GM18868 (cell line): ENCODE measurements around the gene SPDYE18.
"Not testable (repeated sequence)": the region's sequence is repeated elsewhere in the genome, so short reads cannot be mapped to it uniquely, and the experiment has no call there.

Source experiments
- ATAC-seq: cut with Tn5 transposase; IDR thresholded peaks from one replicate; pipeline ENCODE4 v1.9.1; 2021; ENCODE audit warnings: mild to moderate bottlenecking, moderate library complexity; ENCODE audit not compliant: unreplicated experiment

Gene SPDYE18

GRCh38 chr7:77062557-77062956 is at the start of gene SPDYE18:
Gene SPDYE18, minus strand, starts transcription at chr7:77062558. Its CDS starts 2,046 bp downstream, at chr7:77060512.
- ATAC-seq: not testable (repeated sequence)

- ATAC-seq: not testable (repeated sequence)
Measured at GRCh38 chr7:77108362-77108761, 46.0 kb upstream of the SPDYE18 start.

GRCh38 chr7:77107659-77108058 is 45.3 kb upstream of the SPDYE18 start:
- ATAC-seq: not testable (repeated sequence)

- not testable (repeated sequence) for ATAC-seq
Measured at GRCh38 chr7:77105904-77106303, 43.5 kb upstream of the SPDYE18 start.

- not testable (repeated sequence) for ATAC-seq
Measured at GRCh38 chr7:77102671-77103070, 40.3 kb upstream of the SPDYE18 start.

- ATAC-seq: not testable (repeated sequence)
Measured at GRCh38 chr7:77101187-77101586, 38.8 kb upstream of the SPDYE18 start.

GRCh38 chr7:77100501-77100900 is 38.1 kb upstream of the SPDYE18 start:
- not testable (repeated sequence) for ATAC-seq

GRCh38 chr7:77092301-77092700 is 29.9 kb upstream of the SPDYE18 start:
- ATAC-seq: not testable (repeated sequence)

GRCh38 chr7:77082192-77082591 is 19.8 kb upstream of the SPDYE18 start:
- ATAC-seq: not testable (repeated sequence)

GRCh38 chr7:77080236-77080635 is 17.9 kb upstream of the SPDYE18 start:
- not testable (repeated sequence) for ATAC-seq

- not testable (repeated sequence) for ATAC-seq
Measured at GRCh38 chr7:77079624-77080023, 17.3 kb upstream of the SPDYE18 start.

- not testable (repeated sequence) for ATAC-seq
Measured at GRCh38 chr7:77079112-77079511, 16.8 kb upstream of the SPDYE18 start.

GRCh38 chr7:77077060-77077459 is 14.7 kb upstream of the SPDYE18 start:
- not testable (repeated sequence) for ATAC-seq

- not testable (repeated sequence) for ATAC-seq
Measured at GRCh38 chr7:77074786-77075396, 12.5 kb upstream of the SPDYE18 start.

GRCh38 chr7:77071108-77071507 is 8.8 kb upstream of the SPDYE18 start:
- ATAC-seq: not testable (repeated sequence)

GRCh38 chr7:77065869-77066268 is 3.5 kb upstream of the SPDYE18 start:
- ATAC-seq: not testable (repeated sequence)

- not testable (repeated sequence) for ATAC-seq
Measured at GRCh38 chr7:77063732-77064131, 1.4 kb upstream of the SPDYE18 start.

GRCh38 chr7:77032261-77032660 is 30.1 kb downstream of the SPDYE18 start, which contains the start of gene SPDYE17:
Gene SPDYE17, minus strand, starts transcription at chr7:77032361. Its CDS starts 1,791 bp downstream, at chr7:77030570.
- not testable (repeated sequence) for ATAC-seq

GRCh38 chr7:77026349-77026748 is 36.0 kb downstream of the SPDYE18 start:
- ATAC-seq: not testable (repeated sequence)

- not testable (repeated sequence) for ATAC-seq
Measured at GRCh38 chr7:77010074-77010680, 52.2 kb downstream of the SPDYE18 start.

- not testable (repeated sequence) for ATAC-seq
Measured at GRCh38 chr7:77008000-77008399, 54.4 kb downstream of the SPDYE18 start.
